ENCODE data around the gene RPS2. TPM values are rescaled to one million over a fixed set of nuclear protein-coding genes. Genes with fewer than 3 reads are reported as not detected.
"Not testable (repeated sequence)": the region's sequence is repeated elsewhere in the genome, so short reads cannot be mapped to it uniquely, and the experiment has no call there.

The RPS2 gene
- total RNA-seq, 4 donors from 2014 or later: 982 to 2,205 (median 1,458) TPM

DNA sequence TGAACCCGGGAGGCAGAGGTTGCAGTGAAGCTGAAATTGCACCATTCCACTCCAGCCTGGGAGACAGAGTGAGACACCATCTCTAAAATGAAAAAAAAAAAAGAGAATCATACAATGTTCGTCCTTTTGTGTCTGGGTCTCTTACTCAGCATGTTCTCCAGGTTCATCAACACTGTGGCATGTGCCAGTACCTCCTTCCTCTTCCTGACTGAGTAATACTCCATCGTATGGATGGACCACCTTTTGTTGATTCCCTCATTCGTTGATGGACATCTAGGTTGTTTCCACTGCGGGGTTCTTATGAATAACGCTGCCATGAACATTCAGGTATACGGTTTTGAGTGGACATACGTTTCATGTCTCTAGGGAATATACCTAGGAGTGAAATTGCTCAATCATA lies 42.3 kb downstream of the RPS2 start:
- no peaks in the 10 kb centered on the region for H3K36me3 ChIP-seq
- peaks cover 0 to 12% of the 10 kb centered on the region in 2 donors for H3K27me3 ChIP-seq
- peaks cover 0 to 7% of the 10 kb centered on the region in 2 donors for H3K4me1 ChIP-seq
- intact Hi-C loops (cut with DNase I; ENCODE audit: low total_unique reads): no loop called here
- H3K27ac ChIP-seq: no peak overlapping the region
- no peak for TF ChIP-seq POLR2A (IDR thresholded peaks at IDR 0.05)
- TF ChIP-seq, protein P1, sequence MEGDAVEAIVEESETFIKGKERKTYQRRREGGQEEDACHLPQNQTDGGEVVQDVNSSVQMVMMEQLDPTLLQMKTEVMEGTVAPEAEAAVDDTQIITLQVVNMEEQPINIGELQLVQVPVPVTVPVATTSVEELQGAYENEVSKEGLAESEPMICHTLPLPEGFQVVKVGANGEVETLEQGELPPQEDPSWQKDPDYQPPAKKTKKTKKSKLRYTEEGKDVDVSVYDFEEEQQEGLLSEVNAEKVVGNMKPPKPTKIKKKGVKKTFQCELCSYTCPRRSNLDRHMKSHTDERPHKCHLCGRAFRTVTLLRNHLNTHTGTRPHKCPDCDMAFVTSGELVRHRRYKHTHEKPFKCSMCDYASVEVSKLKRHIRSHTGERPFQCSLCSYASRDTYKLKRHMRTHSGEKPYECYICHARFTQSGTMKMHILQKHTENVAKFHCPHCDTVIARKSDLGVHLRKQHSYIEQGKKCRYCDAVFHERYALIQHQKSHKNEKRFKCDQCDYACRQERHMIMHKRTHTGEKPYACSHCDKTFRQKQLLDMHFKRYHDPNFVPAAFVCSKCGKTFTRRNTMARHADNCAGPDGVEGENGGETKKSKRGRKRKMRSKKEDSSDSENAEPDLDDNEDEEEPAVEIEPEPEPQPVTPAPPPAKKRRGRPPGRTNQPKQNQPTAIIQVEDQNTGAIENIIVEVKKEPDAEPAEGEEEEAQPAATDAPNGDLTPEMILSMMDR (IDR thresholded peaks at IDR 0.05): no peak
- no peak overlapping the region for H3K4me3 ChIP-seq
- H3K9me3 ChIP-seq: no peaks in the 10 kb centered on the region
- no peak for DNase-seq

DNA sequence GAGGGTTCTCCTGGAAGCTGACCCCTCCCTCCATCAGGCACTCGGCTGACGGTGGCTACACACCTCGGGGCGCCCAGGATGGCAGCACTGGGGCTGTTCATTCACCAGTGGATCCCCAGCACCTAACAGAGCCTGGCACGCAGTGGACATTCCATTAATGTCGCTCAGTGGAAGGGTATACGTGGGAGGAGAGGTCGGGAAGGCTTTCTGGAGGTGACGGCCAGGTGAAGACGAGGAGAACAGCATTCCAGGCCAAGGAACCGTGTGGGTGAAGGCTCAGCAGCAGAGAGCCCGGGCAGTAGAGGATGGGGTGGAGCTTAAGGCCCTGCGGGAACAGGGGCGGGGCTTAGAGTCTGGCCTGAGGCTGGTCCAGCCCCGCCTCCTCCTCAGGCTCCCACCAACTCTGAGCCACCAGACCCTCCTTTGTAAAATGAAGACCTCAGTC lies 43.9 kb downstream of the RPS2 start:
- no peak overlapping the region for H3K4me3 ChIP-seq
- TF ChIP-seq, protein P1 (IDR thresholded peaks at IDR 0.05): no peak
- no peak for TF ChIP-seq POLR2A (IDR thresholded peaks at IDR 0.05)
- no peaks in the 10 kb centered on the region for H3K36me3 ChIP-seq
- peaks cover 0 to 12% of the 10 kb centered on the region in 2 donors for H3K27me3 ChIP-seq
- no peak overlapping the region for H3K27ac ChIP-seq
- H3K4me1 ChIP-seq: peaks cover 0 to 7% of the 10 kb centered on the region in 2 donors
- intact Hi-C loops (cut with DNase I; ENCODE audit: low total_unique reads): no loop called here
- DNase-seq: no peak
- H3K9me3 ChIP-seq: no peaks in the 10 kb centered on the region

DNA sequence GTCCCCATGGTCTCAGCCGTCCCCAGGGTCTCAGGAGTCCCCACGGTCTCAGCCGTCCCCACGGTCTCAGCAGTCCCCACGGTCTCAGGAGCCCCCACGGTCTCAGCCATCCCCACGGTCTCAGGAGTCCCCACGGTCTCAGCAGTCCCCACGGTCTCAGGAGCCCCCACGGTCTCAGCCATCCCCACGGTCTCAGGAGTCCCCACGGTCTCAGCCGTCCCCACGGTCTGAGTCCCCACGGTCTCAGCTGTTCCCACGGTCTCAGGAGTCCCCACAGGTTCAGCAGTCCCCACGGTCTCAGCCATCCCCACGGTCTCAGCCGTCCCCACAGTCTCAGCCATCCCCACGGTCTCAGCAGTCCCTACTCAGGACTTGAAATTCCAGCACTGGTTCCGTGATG lies 44.5 kb downstream of the RPS2 start:
- H3K9me3 ChIP-seq; H3K4me3 ChIP-seq; DNase-seq; H3K27ac ChIP-seq; H3K4me1 ChIP-seq; intact Hi-C loops (cut with DNase I; ENCODE audit: low total_unique reads); H3K36me3 ChIP-seq: not testable (repeated sequence)
- peaks cover 0 to 12% of the 10 kb centered on the region in 2 donors for H3K27me3 ChIP-seq

- intact Hi-C loops (cut with DNase I; ENCODE audit: low total_unique reads): no loop called here
- Histone ChIP-seq H3K4me1 (peaks cover 0 to 7% of the 10 kb centered on the region in 2 donors), H3K4me3 (no peak overlapping the region), H3K27ac (no peak overlapping the region), H3K9me3 (no peaks in the 10 kb centered on the region), H3K27me3 (peaks cover 0 to 12% of the 10 kb centered on the region in 2 donors), H3K36me3 (no peaks in the 10 kb centered on the region)
- no peak for DNase-seq
- no peak for TF ChIP-seq POLR2A (IDR thresholded peaks at IDR 0.05)
- TF ChIP-seq, protein P1 (IDR thresholded peaks at IDR 0.05): no peak
Measured at GRCh38 chr16:1919327-1919998, 45.2 kb downstream of the RPS2 start.

- TF ChIP-seq, protein P1 (IDR thresholded peaks at IDR 0.05): no peak
- no peak for TF ChIP-seq POLR2A (IDR thresholded peaks at IDR 0.05)
- no peaks in the 10 kb centered on the region for H3K36me3 ChIP-seq
- H3K27me3 ChIP-seq: peaks cover 0 to 12% of the 10 kb centered on the region in 2 donors
- no peak within 1 kb of the TSS for H3K27ac ChIP-seq
- DNase-seq: no peak
- H3K4me1 ChIP-seq: peaks cover 0 to 7% of the 10 kb centered on the region in 2 donors
- H3K9me3 ChIP-seq: no peaks in the 10 kb centered on the region
- H3K4me3 ChIP-seq: no peak within 1 kb of the TSS
- intact Hi-C loops (cut with DNase I; ENCODE audit: low total_unique reads): no loop called here
Measured at GRCh38 chr16:1918351-1919326, 46.0 kb downstream of the RPS2 start, which contains the start of gene HS3ST6. Gene HS3ST6 (minus strand): TSS chr16:1918415. CDS start chr16:1918323, 92 bp downstream.

Data from uterus (tissue), 4 donors.